GM23338 (cell line): ENCODE measurements around the gene DMBT1. TPM values are rescaled to one million over a fixed set of nuclear protein-coding genes. Genes with fewer than 3 reads are reported as not detected.

Source experiments
- ATAC-seq: fragments of 200-7000 bp; cut with Tn5 transposase; 3 replicates; pipeline ENCODE4 v1.9.1; 2020
- DNase-seq: peaks from one replicate; pipeline ENCODE4 v3.0.0-alpha.2; 2015; ENCODE audit warnings: low spot score
- H2AFZ ChIP-seq: fragments of 200-600 bp; sonication (generic); 2 replicates; pipeline ENCODE4 v1.8.0; 2016; ENCODE audit warnings: antibody characterized with exemption, mild to moderate bottlenecking, moderate library complexity
- H3F3A ChIP-seq: fragments of 200-600 bp; sonication (generic); replicated peaks from 2 replicates; pipeline ENCODE4 v1.8.0; 2017; ENCODE audit warnings: antibody characterized with exemption, mixed run types, low read depth
- H3K27ac ChIP-seq: fragments of 200-600 bp; sonication (generic); 2 replicates; pipeline ENCODE4 v1.6.1; 2016; ENCODE audit warnings: low read depth
- H3K27me3 ChIP-seq: fragments of 200-600 bp; sonication (generic); 2 replicates; pipeline ENCODE4 v1.8.0; 2016; ENCODE audit warnings: mild to moderate bottlenecking, mixed run types, moderate library complexity; ENCODE audit not compliant: insufficient read depth
- H3K36me3 ChIP-seq: fragments of 200-600 bp; sonication (generic); 2 replicates; pipeline ENCODE4 v1.8.0; 2016; ENCODE audit warnings: mild to moderate bottlenecking; ENCODE audit not compliant: insufficient read depth
- H3K4me1 ChIP-seq: fragments of 200-600 bp; sonication (generic); 2 replicates; pipeline ENCODE4 v1.8.0; 2016; ENCODE audit warnings: mild to moderate bottlenecking, moderate library complexity; ENCODE audit not compliant: insufficient read depth
- H3K4me2 ChIP-seq: fragments of 200-600 bp; sonication (generic); 2 replicates; pipeline ENCODE4 v1.7.1; 2017; ENCODE audit warnings: mixed run types
- H3K4me3 ChIP-seq: fragments of 200-600 bp; sonication (generic); 2 replicates; pipeline ENCODE4 v1.6.1; 2016; ENCODE audit warnings: mixed run types
- H3K79me2 ChIP-seq: fragments of 200-600 bp; sonication (generic); replicated peaks from 2 replicates; pipeline ENCODE4 v1.8.0; 2017; ENCODE audit warnings: mild to moderate bottlenecking; ENCODE audit not compliant: insufficient read depth
- H3K9me2 ChIP-seq: fragments of 200-600 bp; sonication (generic); 2 replicates; pipeline ENCODE4 v1.8.0; 2017; ENCODE audit not compliant: insufficient read depth
- H4K20me1 ChIP-seq: fragments of 200-600 bp; sonication (generic); replicated peaks from 2 replicates; pipeline ENCODE4 v1.8.0; 2017; ENCODE audit warnings: mild to moderate bottlenecking; ENCODE audit not compliant: insufficient read depth
- H3K27ac Mint-ChIP-seq: 2 replicates; pipeline ENCODE4 v1.8.0; 2020; ENCODE audit warnings: inconsistent platforms, mild to moderate bottlenecking, moderate library complexity, mixed read lengths
- H3K27me3 Mint-ChIP-seq: 3 replicates; pipeline ENCODE4 v1.8.0; 2022; ENCODE audit warnings: low read depth, mild to moderate bottlenecking, moderate library complexity, mixed read lengths, inconsistent platforms; ENCODE audit not compliant: insufficient read depth, poor library complexity
- H3K36me3 Mint-ChIP-seq: 3 replicates; pipeline ENCODE4 v1.8.0; 2021; ENCODE audit warnings: low read depth, mild to moderate bottlenecking, inconsistent platforms, moderate library complexity, mixed read lengths
- H3K4me1 Mint-ChIP-seq: 3 replicates; pipeline ENCODE4 v1.8.0; 2020; ENCODE audit warnings: mild to moderate bottlenecking, inconsistent platforms, mixed read lengths
- H3K4me3 Mint-ChIP-seq: 3 replicates; pipeline ENCODE4 v1.8.0; 2021; ENCODE audit warnings: moderate library complexity, mild to moderate bottlenecking, inconsistent platforms, mixed read lengths
- H3K9me3 Mint-ChIP-seq: 3 replicates; pipeline ENCODE4 v1.8.0; 2020; ENCODE audit warnings: moderate library complexity, mild to moderate bottlenecking, inconsistent platforms, mixed read lengths
- CREB1 ChIP-seq: fragments of 250-450 bp; sonication (Bioruptor Pico); IDR thresholded peaks from 2 replicates; pipeline ENCODE4 v1.5.0; 2020; ENCODE audit warnings: low read depth, mild to moderate bottlenecking, moderate library complexity
- CTCF ChIP-seq, 2 experiments: fragments of 200-600 bp in 1 of 2; sonication (generic) in 1 of 2; conservative IDR thresholded peaks; 2 replicates each; pipeline versions ENCODE4 v1.5.1 to v1.6.1; 2016 to 2017; ENCODE audit warnings: antibody characterized with exemption in 2 of 2, low read depth in 2 of 2, mild to moderate bottlenecking in 2 of 2, moderate library complexity in 1 of 2
- EZH2phosphoT487 ChIP-seq: fragments of 200-600 bp; sonication (generic); IDR thresholded peaks from one replicate; pipeline ENCODE4 v1.8.1; 2018; ENCODE audit warnings: antibody characterized with exemption; ENCODE audit not compliant: unreplicated experiment
- POLR2AphosphoS5 ChIP-seq: IDR thresholded peaks from 2 replicates; pipeline ENCODE4 v1.6.1; 2016; ENCODE audit warnings: antibody characterized with exemption, low read depth
- REST ChIP-seq: IDR thresholded peaks from one replicate; pipeline ENCODE4 v1.6.1; 2018; ENCODE audit warnings: antibody characterized with exemption; ENCODE audit not compliant: unreplicated experiment
- ZNF331 ChIP-seq: fragments of 250-450 bp; sonication (Bioruptor Pico); IDR thresholded peaks from 2 replicates; pipeline ENCODE4 v1.5.0; 2020; ENCODE audit warnings: low read depth, mild to moderate bottlenecking, moderate library complexity
- ZNF462 ChIP-seq: fragments of 250-450 bp; sonication (Bioruptor Pico); IDR thresholded peaks from 2 replicates; pipeline ENCODE4 v1.5.0; 2020; ENCODE audit warnings: mild to moderate bottlenecking, moderate library complexity
- polyA plus RNA-seq: library from polyadenylated mRNA; unstranded; fragments of >200 nt; fragmentation: Nextera tagmentation; extraction: Ambion mirVana; gene quantifications from 2 replicates; pipeline ENCODE4 v1.2.1, GENCODE V29; 2016
- total RNA-seq: library from RNA; depleted of rRNA; stranded (reverse); fragments of >200 nt; shearing (Covaris generic); gene quantifications from 2 replicates; pipeline ENCODE4 v1.2.3, GENCODE V29; 2014

The DMBT1 gene
- total and polyA plus RNA-seq, 2 experiments from 2014 or later: 0.03 to 0.05 TPM

GRCh38 chr10:122664501-122664900 lies 103.9 kb downstream of the DMBT1 start:
- Mint-ChIP-seq H3K4me3 (no peak overlapping the region), H3K4me1 (peaks cover 3% of the 10 kb centered on the region; the same call in 2 of the 3 replicates), H3K27me3 (no peaks in the 10 kb centered on the region), H3K27ac (no peak overlapping the region), H3K9me3 (no peaks in the 10 kb centered on the region), H3K36me3 (no peaks in the 10 kb centered on the region)
- H3K27me3 ChIP-seq: no peaks in the 10 kb centered on the region
- ATAC-seq (no peak), DNase-seq (no peak)
- no peaks in the 10 kb centered on the region for H3K79me2 ChIP-seq
- H3K4me1 ChIP-seq: peaks cover 6% of the 10 kb centered on the region; the same call in 1 of the 2 replicates
- no peak overlapping the region for H2AFZ ChIP-seq
- H3K4me2 ChIP-seq: no peak overlapping the region
- H4K20me1 ChIP-seq: no peaks in the 10 kb centered on the region
- peaks cover 19% of the 10 kb centered on the region; the same call in 1 of the 2 replicates for H3K9me2 ChIP-seq
- TF ChIP-seq CREB1: no peak
- no peak for TF ChIP-seq POLR2AphosphoS5
- no peak for TF ChIP-seq EZH2phosphoT487
- TF ChIP-seq CTCF (conservative IDR thresholded peaks at IDR 0.05; ENCODE audit: low read depth in 2 of 2): no peak
- no peak for TF ChIP-seq ZNF462 (CRISPR knock-in tag)
- no peak for TF ChIP-seq ZNF331 (CRISPR knock-in tag)
- TF ChIP-seq REST: no peak
- no peak overlapping the region for H3K27ac ChIP-seq
- no peaks in the 10 kb centered on the region for H3F3A ChIP-seq
- H3K4me3 ChIP-seq: no peak overlapping the region
- no peaks in the 10 kb centered on the region for H3K36me3 ChIP-seq
